ENCODE results near the gene PHC2. TPM values are rescaled to one million over a fixed set of nuclear protein-coding genes. Genes with fewer than 3 reads are reported as not detected.

Gene PHC2
- total and polyA plus RNA-seq, 9 of the 15 experiments (the other 6 are each of a cell fraction or from before 2014, with no cell fraction given), result 3.1 to 67.6 (median 34.6) TPM

DNA sequence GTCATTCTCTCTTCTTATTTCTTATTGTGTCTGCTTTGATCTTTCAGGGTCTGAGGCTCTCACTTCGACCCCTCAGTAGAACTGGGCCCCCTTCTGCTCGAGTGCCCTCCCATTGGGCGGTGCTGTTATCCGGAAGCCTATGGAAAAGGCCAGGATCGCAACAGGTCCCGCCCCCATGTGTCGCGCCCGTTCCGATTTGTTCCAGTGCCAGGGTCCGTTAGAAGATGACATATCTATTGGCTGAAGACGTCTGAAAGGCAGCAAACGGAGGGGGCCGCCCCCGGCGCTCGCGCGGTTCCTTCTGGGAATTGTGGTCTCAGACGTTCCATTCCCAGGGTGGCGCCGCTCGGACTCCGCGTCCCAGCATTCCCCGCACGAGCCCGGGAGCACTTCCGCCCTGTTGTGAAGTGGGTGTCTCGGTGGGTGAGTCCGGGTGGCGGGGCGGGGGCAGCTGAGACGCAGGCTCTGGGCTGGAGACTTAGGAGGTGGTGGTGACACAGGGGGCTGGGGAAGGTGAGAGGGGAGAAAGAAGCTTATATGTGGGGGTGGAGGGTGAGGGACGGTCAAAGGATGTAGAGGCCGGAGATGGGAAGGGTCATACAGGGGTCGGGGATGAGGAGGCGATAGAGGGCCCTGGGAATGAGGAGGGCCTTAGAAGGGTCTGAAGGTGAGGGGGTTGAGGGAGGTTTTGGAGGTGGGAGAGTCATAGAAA lies 41.5 kb upstream of the PHC2 start, which contains the start of gene ZSCAN20 (continued):
- no peak for TF ChIP-seq ELK3 (CRISPR knock-in tag; IDR thresholded peaks at IDR 0.05)
- no peak for TF ChIP-seq LCOR (CRISPR knock-in tag; IDR thresholded peaks at IDR 0.05)
- no peak for TF ChIP-seq ZNF830 (CRISPR knock-in tag; IDR thresholded peaks at IDR 0.05)
- TF ChIP-seq E2F1 (CRISPR knock-in tag; IDR thresholded peaks at IDR 0.05), result no peak
- TF ChIP-seq ZNF311 (CRISPR knock-in tag; IDR thresholded peaks at IDR 0.05), result no peak
- TF ChIP-seq E2F4 (CRISPR knock-in tag; IDR thresholded peaks at IDR 0.05; ENCODE audit: low read depth), result no peak
- TF ChIP-seq FOXK2 (conservative IDR thresholded peaks at IDR 0.05 in 1 of 2, IDR thresholded peaks at IDR 0.05 in 1 of 2; ENCODE audit: low read depth in 2 of 2), result peak; percentile 34 to 43; a peak in 2 of 4 replicates
- TF ChIP-seq, protein P1, sequence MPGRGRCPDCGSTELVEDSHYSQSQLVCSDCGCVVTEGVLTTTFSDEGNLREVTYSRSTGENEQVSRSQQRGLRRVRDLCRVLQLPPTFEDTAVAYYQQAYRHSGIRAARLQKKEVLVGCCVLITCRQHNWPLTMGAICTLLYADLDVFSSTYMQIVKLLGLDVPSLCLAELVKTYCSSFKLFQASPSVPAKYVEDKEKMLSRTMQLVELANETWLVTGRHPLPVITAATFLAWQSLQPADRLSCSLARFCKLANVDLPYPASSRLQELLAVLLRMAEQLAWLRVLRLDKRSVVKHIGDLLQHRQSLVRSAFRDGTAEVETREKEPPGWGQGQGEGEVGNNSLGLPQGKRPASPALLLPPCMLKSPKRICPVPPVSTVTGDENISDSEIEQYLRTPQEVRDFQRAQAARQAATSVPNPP (IDR thresholded peaks at IDR 0.05; ENCODE audit: borderline replicate concordance, insufficient read depth, insufficient read length), result no peak
- TF ChIP-seq ADNP (tag; IDR thresholded peaks at IDR 0.05), result no peak
- no peak for TF ChIP-seq CREB5 (CRISPR knock-in tag; IDR thresholded peaks at IDR 0.05)
- TF ChIP-seq, protein P2, sequence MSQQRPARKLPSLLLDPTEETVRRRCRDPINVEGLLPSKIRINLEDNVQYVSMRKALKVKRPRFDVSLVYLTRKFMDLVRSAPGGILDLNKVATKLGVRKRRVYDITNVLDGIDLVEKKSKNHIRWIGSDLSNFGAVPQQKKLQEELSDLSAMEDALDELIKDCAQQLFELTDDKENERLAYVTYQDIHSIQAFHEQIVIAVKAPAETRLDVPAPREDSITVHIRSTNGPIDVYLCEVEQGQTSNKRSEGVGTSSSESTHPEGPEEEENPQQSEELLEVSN (IDR thresholded peaks at IDR 0.05; ENCODE audit: borderline replicate concordance in 1 of 2, extremely low read depth in 1 of 2, insufficient read depth in 1 of 2, insufficient read length in 1 of 2, low read depth in 1 of 2, low read length in 1 of 2, poor library complexity in 1 of 2, severe bottlenecking in 1 of 2), result no peak
- TF ChIP-seq HEY1 (CRISPR knock-in tag; IDR thresholded peaks at IDR 0.05; ENCODE audit: borderline replicate concordance), result no peak
- no peak for TF ChIP-seq NR2C2 (CRISPR knock-in tag; IDR thresholded peaks at IDR 0.05)
- TF ChIP-seq NR2C2 (tag; IDR thresholded peaks at IDR 0.05), result peak; percentile 94
- no peak for TF ChIP-seq GABPB2 (CRISPR knock-in tag; conservative IDR thresholded peaks at IDR 0.05)
- TF ChIP-seq ZNF165 (CRISPR knock-in tag; IDR thresholded peaks at IDR 0.05; ENCODE audit: borderline replicate concordance), result no peak
- TF ChIP-seq ZKSCAN3 (CRISPR knock-in tag; IDR thresholded peaks at IDR 0.05), result no peak
- TF ChIP-seq TFAM (CRISPR knock-in tag; conservative IDR thresholded peaks at IDR 0.05), result no peak
- TF ChIP-seq SNIP1 (IDR thresholded peaks at IDR 0.05; ENCODE audit: low read depth), result no peak
- TF ChIP-seq POLR3G (IDR thresholded peaks at IDR 0.05; ENCODE audit: extremely low read depth, insufficient read length, insufficient replicate concordance), result no peak
- TF ChIP-seq FOXK1 (CRISPR knock-in tag; IDR thresholded peaks at IDR 0.05; ENCODE audit: borderline replicate concordance), result no peak

All from K562 (cell line).